Mesendoderm (in vitro differentiated cells): ENCODE results near the gene TNS1.

Experiments used
- DNase-seq: peaks from one replicate; pipeline ENCODE4 v3.0.0; 2013
- H2AK5ac ChIP-seq: 2 replicates; pipeline ENCODE4 v1.6.1; 2013; ENCODE audit warnings: low read length, inconsistent platforms
- H2BK120ac ChIP-seq: 2 replicates; pipeline ENCODE4 v1.6.1; 2013; ENCODE audit warnings: low read depth, mild to moderate bottlenecking, low read length, moderate library complexity, mixed read lengths
- H2BK15ac ChIP-seq: replicated peaks from 2 replicates; pipeline ENCODE4 v1.6.1; 2013; ENCODE audit warnings: low read depth, mild to moderate bottlenecking, moderate library complexity
- H2BK5ac ChIP-seq: 2 replicates; pipeline ENCODE4 v1.6.1; 2013; ENCODE audit warnings: low read length, inconsistent platforms
- H3K18ac ChIP-seq: 2 replicates; pipeline ENCODE4 v1.6.1; 2013; ENCODE audit warnings: mild to moderate bottlenecking, low read length, mixed read lengths
- H3K23ac ChIP-seq: one replicate; pipeline ENCODE4 v1.6.1; 2013; ENCODE audit warnings: low read length
- H3K27ac ChIP-seq: 2 replicates; pipeline ENCODE4 v1.5.1; 2013; ENCODE audit warnings: low read depth, mild to moderate bottlenecking, inconsistent platforms, low read length, moderate library complexity
- H3K27me3 ChIP-seq: 2 replicates; pipeline ENCODE4 v1.6.1; 2013; ENCODE audit warnings: low read length, control low read depth, mild to moderate bottlenecking, inconsistent platforms; ENCODE audit not compliant: insufficient read depth, poor library complexity
- H3K36me3 ChIP-seq: 2 replicates; pipeline ENCODE4 v1.6.1; 2013; ENCODE audit warnings: low read length, inconsistent platforms; ENCODE audit not compliant: control insufficient read depth, insufficient read depth
- H3K4ac ChIP-seq: one replicate; pipeline ENCODE4 v1.6.1; 2013; ENCODE audit warnings: low read depth, mild to moderate bottlenecking, low read length, moderate library complexity
- H3K4me1 ChIP-seq: 2 replicates; pipeline ENCODE4 v1.6.1; 2013; ENCODE audit warnings: low read depth, low read length, inconsistent platforms; ENCODE audit not compliant: control insufficient read depth
- H3K4me2 ChIP-seq: 2 replicates; pipeline ENCODE4 v1.6.1; 2013; ENCODE audit warnings: low read length
- H3K4me3 ChIP-seq: 2 replicates; pipeline ENCODE4 v1.5.1; 2013; ENCODE audit warnings: mild to moderate bottlenecking, low read length
- H3K56ac ChIP-seq: one replicate; pipeline ENCODE4 v1.6.1; 2013; ENCODE audit warnings: low read length
- H3K79me1 ChIP-seq: 2 replicates; pipeline ENCODE4 v1.6.1; 2013; ENCODE audit warnings: low read length, inconsistent platforms
- H3K79me2 ChIP-seq: 2 replicates; pipeline ENCODE4 v1.6.1; 2013; ENCODE audit warnings: mild to moderate bottlenecking, low read length; ENCODE audit not compliant: control insufficient read depth, insufficient read depth
- H3K9ac ChIP-seq: 2 replicates; pipeline ENCODE4 v1.6.1; 2013; ENCODE audit warnings: low read length, inconsistent platforms
- H4K5ac ChIP-seq: one replicate; pipeline ENCODE4 v1.6.1; 2013; ENCODE audit warnings: low read length
- H4K8ac ChIP-seq: one replicate; pipeline ENCODE4 v1.6.1; 2013; ENCODE audit warnings: low read depth, mild to moderate bottlenecking, control low read depth, low read length, moderate library complexity
- WGBS: extraction: QIAGEN DNeasy Blood & Tissue Kit; methylation state at CpG from one replicate; pipeline ENCODE4 v1.1.7; 2013; ENCODE audit warnings: low lambda C conversion rate, missing lambda C conversion rate; ENCODE audit not compliant: insufficient coverage; ENCODE audit errors: extremely low coverage; 5-methylcytosine and 5-hydroxymethylcytosine counted together

The TNS1 gene

DNA sequence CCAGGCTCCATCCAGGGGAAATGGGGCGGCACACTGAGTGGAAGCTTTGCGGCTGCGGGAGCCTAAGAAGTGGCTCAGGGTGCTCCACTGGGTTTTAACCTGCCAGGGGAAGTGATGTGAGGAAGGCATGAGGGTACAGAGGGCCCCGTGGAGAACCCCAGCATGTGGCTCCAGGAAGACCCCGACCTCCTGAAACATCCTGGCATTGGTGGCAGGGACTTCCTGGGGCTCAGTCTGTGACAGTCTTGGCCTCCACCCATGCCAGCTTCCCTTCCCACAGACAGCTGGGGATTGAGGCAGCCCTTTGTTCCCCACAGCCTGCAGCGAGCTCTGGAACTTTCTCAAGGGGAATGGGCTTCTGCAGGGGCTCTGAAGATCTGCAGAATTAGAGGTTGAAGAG is 146.6 kb downstream of the TNS1 start:
- no peak overlapping the region for H3K9ac ChIP-seq
- H3K4ac ChIP-seq, result no peak overlapping the region
- H3K56ac ChIP-seq, result no peak overlapping the region
- H2AK5ac ChIP-seq, result no peak overlapping the region
- no peak overlapping the region for H3K27ac ChIP-seq
- no peak overlapping the region for H2BK15ac ChIP-seq
- no peaks in the 10 kb centered on the region for H3K27me3 ChIP-seq
- H3K36me3 ChIP-seq, result no peaks in the 10 kb centered on the region
- H3K4me1 ChIP-seq, result no peaks in the 10 kb centered on the region
- H3K4me2 ChIP-seq, result no peak overlapping the region
- H3K23ac ChIP-seq, result no peak overlapping the region
- no CpG with 5 or more reads among the region's 6 CpGs for whole genome bisulfite sequencing
- no peak overlapping the region for H3K18ac ChIP-seq
- H4K5ac ChIP-seq, result no peak overlapping the region
- H2BK120ac ChIP-seq, result no peak overlapping the region
- no peak overlapping the region for H3K4me3 ChIP-seq
- no peak for DNase-seq
- H4K8ac ChIP-seq, result no peak overlapping the region
- H3K79me1 ChIP-seq, result no peaks in the 10 kb centered on the region
- H3K79me2 ChIP-seq, result no peaks in the 10 kb centered on the region
- H2BK5ac ChIP-seq, result no peak overlapping the region

GRCh38 chr2:217854684-217855420 is 147.9 kb downstream of the TNS1 start:
- WGBS, result no CpG with 5 or more reads among the region's 7 CpGs

GRCh38 chr2:217853961-217854360 is 148.8 kb downstream of the TNS1 start:
- no peak for DNase-seq
- Histone ChIP-seq H3K4me3 (no peak overlapping the region), H2BK15ac (no peak overlapping the region), H3K23ac (no peak overlapping the region), H2BK5ac (no peak overlapping the region), H3K27me3 (no peaks in the 10 kb centered on the region), H2AK5ac (no peak overlapping the region), H3K9ac (no peak overlapping the region), H3K79me1 (no peaks in the 10 kb centered on the region), H3K4me2 (no peak overlapping the region), H2BK120ac (no peak overlapping the region), H3K4me1 (no peaks in the 10 kb centered on the region), H3K79me2 (no peaks in the 10 kb centered on the region), H3K36me3 (no peaks in the 10 kb centered on the region), H3K18ac (no peak overlapping the region), H4K5ac (no peak overlapping the region), H4K8ac (no peak overlapping the region), H3K4ac (no peak overlapping the region), H3K27ac (no peak overlapping the region), H3K56ac (no peak overlapping the region)
- WGBS, result no CpG with 5 or more reads among the region's 3 CpGs

More at GRCh38 chr2:217854684-217855420, 147.9 kb downstream of the TNS1 start:
- Histone ChIP-seq H3K27ac (no peak overlapping the region), H3K79me1 (no peaks in the 10 kb centered on the region), H3K4me2 (no peak overlapping the region), H4K8ac (no peak overlapping the region), H3K4me3 (no peak overlapping the region), H3K18ac (no peak overlapping the region), H2BK15ac (no peak overlapping the region), H3K79me2 (no peaks in the 10 kb centered on the region), H2AK5ac (no peak overlapping the region), H3K56ac (no peak overlapping the region), H3K23ac (no peak overlapping the region), H4K5ac (no peak overlapping the region), H3K4me1 (no peaks in the 10 kb centered on the region), H3K27me3 (no peaks in the 10 kb centered on the region), H2BK120ac (no peak overlapping the region), H3K4ac (no peak overlapping the region), H2BK5ac (no peak overlapping the region), H3K9ac (no peak overlapping the region), H3K36me3 (no peaks in the 10 kb centered on the region)
- no peak for DNase-seq

GRCh38 chr2:217853301-217853881 is 149.4 kb downstream of the TNS1 start:
- H2BK120ac ChIP-seq, result no peak overlapping the region
- H2BK15ac ChIP-seq, result no peak overlapping the region
- no peaks in the 10 kb centered on the region for H3K79me1 ChIP-seq
- no peak overlapping the region for H2BK5ac ChIP-seq
- no peak overlapping the region for H3K18ac ChIP-seq
- no peak overlapping the region for H3K56ac ChIP-seq
- no peak overlapping the region for H3K4ac ChIP-seq
- no peak for DNase-seq
- no peak overlapping the region for H3K4me3 ChIP-seq
- H3K4me1 ChIP-seq, result no peaks in the 10 kb centered on the region
- no peak overlapping the region for H3K4me2 ChIP-seq
- no peak overlapping the region for H4K8ac ChIP-seq
- no peaks in the 10 kb centered on the region for H3K79me2 ChIP-seq
- no peak overlapping the region for H4K5ac ChIP-seq
- no peak overlapping the region for H3K27ac ChIP-seq
- no peak overlapping the region for H2AK5ac ChIP-seq
- H3K23ac ChIP-seq, result no peak overlapping the region
- WGBS, result no CpG with 5 or more reads among the region's 6 CpGs
- no peaks in the 10 kb centered on the region for H3K27me3 ChIP-seq
- H3K36me3 ChIP-seq, result no peaks in the 10 kb centered on the region
- H3K9ac ChIP-seq, result no peak overlapping the region

DNA sequence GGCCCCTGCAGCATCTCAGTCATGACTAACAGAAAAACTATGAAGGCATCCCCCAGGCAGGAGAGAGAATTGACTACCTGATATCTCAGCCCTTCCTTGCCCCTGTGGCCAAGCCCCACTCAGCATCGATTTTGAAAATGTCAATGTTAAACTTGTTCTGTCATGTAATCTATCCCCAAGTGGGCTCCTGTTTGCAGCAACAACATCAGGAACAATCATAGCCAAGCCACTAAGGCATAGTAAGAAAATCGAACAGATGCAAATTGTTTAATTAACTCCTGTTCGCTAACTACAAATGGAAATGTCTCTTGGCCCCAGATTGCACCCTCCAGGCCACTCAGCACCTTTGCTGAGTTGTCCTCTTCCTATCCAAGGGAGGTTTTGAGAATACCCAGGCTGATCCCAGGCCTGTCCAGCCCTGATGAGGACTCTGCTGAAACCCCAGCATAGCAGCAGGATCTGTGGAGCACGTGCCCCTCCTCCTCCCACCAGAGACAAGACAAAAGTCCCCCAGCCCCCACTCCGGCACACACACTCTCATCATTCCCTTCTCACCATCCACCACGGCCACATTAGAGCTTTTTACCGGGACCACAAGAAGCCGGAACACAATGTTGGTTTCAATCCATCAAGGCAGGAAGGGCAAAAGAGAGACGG is 150.1 kb downstream of the TNS1 start:
- H3K56ac ChIP-seq, result no peak overlapping the region
- H3K27ac ChIP-seq, result no peak overlapping the region

More for the DNA sequence above, 150.1 kb downstream of the TNS1 start:
- no CpG with 5 or more reads among the region's 9 CpGs for WGBS
- no peak for DNase-seq
- H3K79me2 ChIP-seq, result no peaks in the 10 kb centered on the region
- H4K8ac ChIP-seq, result no peak overlapping the region
- H3K23ac ChIP-seq, result no peak overlapping the region
- no peaks in the 10 kb centered on the region for H3K36me3 ChIP-seq
- no peak overlapping the region for H2AK5ac ChIP-seq
- no peak overlapping the region for H3K4ac ChIP-seq
- H3K4me1 ChIP-seq, result no peaks in the 10 kb centered on the region
- no peak overlapping the region for H3K4me2 ChIP-seq
- no peak overlapping the region for H3K4me3 ChIP-seq
- H3K79me1 ChIP-seq, result no peaks in the 10 kb centered on the region
- no peak overlapping the region for H3K9ac ChIP-seq
- H3K27me3 ChIP-seq, result no peaks in the 10 kb centered on the region
- H2BK120ac ChIP-seq, result no peak overlapping the region
- H4K5ac ChIP-seq, result no peak overlapping the region
- H3K18ac ChIP-seq, result no peak overlapping the region
- no peak overlapping the region for H2BK5ac ChIP-seq
- H2BK15ac ChIP-seq, result no peak overlapping the region
